GM21619 (cell line): Measurements from ENCODE around the gene GGTLC3.
"Not testable (repeated sequence)": the region's sequence is repeated elsewhere in the genome, so short reads cannot be mapped to it uniquely, and the experiment has no call there.

Experiments
- ATAC-seq: cut with Tn5 transposase; IDR thresholded peaks from one replicate; pipeline ENCODE4 v1.9.1; 2021; ENCODE audit not compliant: unreplicated experiment

Gene GGTLC3

DNA sequence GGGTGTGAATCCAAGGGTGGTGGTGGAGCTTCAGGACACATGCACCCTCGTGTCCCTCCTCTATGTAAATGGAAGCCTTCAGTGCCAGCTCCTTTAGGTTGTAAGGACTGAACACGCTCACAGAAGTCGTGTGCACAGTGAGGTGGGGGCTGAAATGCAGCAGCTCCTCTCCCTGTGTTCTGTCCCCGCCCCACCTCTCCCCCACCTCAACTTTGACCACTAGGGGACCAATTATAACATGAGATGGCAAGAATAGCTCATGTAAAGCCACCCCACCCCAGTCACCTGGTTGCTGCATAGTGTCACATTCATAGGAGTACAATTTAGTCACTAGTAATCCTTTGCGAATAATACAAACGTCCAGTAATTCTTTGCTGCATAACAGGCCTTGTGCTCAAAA is 4.8 kb upstream of the GGTLC3 start:
- not testable (repeated sequence) for ATAC-seq

DNA sequence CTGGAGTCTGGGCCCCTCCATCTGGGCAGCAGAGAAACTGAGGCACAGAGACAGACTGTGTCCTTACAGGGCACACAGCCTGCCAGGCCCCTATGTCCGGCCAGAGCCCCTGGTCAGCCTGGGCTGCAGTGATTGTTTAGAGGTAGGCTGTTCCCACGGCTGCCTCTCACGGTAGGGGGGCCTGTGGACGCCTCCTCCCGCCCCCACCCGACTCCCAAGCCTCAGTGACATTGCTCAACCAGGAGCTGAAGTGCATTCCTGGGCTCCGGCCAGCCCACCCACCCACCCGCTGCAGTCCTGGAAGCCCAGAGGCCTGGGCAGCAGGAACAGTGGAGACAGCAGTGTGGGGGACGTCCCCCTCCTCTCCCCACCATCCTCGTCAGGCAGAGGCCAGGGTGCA is 4.5 kb downstream of the GGTLC3 start:
- not testable (repeated sequence) for ATAC-seq

DNA sequence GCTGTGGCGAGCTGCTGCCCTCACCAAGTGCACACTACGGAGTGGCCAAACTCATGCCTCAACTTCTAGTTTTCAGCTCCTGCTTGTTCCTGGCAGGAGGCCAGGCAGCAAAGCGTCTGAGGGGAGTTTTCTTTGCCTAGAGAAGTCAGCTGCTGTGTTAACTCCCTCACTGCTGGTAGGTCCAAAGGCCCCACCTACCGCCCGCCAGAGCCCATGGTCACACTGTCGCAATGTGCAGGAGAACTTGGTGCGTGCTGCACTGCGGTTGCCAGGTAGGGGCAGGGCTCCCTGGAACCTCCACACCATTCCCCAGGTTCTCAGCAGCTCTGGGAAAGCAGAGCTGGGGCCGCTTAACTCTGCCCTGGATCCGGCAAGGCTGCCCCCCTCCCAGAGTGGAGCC is 5.6 kb downstream of the GGTLC3 start:
- ATAC-seq: not testable (repeated sequence)

DNA sequence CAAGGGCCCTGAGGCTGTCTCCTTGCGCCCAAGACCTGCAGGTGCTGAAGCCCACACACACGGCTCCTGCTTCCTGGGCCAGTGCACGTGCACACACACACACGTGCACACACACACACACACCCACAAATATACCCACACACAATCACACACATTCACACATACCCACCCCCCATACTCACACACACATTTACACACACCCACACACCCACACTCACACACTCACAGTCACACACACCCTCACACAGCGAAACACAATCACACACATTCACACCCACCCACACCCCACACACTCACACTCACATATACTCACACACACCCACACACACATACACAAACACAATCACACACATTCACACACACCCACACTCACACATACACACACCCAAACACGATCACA is 6.6 kb downstream of the GGTLC3 start:
- ATAC-seq: not testable (repeated sequence)

DNA sequence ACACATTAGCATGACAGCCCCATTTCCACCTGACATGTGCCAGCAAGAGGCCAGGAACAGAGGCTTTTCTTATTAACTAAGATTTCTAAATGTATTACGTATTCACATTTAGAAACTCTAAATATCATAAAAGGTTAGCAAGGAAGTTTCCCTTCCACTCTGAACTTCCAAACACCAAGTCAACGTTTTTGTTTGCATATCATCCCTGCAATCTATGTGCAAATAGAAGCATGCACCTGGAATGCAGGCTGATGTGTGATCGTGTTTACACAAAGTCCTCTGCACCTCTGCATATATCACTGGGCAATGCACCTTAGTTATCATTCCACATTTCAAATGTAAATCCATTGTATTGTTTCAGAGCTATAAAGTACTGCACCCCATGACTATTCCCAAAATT is 21.7 kb downstream of the GGTLC3 start:
- ATAC-seq: not testable (repeated sequence)
